ELF-1 (cell line): ENCODE measurements around the gene RMND5A.
A peak's percentile ranks its signal among the peaks of the same experiment; 100 is the strongest.

Experiments used
- DNase-seq: peaks from one replicate; pipeline ENCODE4 v3.0.0-alpha.2; 2016; ENCODE audit warnings: low read depth, low spot score

The RMND5A gene

GRCh38 chr2:86791573-86791972 lies 71.5 kb downstream of the RMND5A start:
- DNase-seq = peak; percentile 39

DNA sequence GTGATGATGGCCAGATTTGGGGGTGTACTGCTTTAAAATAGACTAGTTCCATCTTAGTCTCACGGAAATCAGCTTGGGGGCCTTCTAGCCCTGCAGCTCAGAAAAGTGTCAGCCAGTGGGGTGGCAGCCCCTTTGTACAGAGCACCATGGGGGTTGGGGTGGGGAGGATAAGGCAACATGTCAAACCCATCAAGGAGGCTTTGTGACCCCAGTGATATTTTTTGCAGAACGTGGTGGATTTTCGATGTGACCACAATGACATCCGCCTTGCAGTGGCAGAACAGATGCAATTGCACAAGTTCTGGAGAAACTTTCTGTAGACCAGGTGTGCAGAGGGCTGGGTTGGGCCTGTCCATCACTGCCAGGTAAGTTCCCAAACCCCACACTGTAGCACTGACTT lies 73.7 kb downstream of the RMND5A start:
- no peak for DNase-seq

DNA sequence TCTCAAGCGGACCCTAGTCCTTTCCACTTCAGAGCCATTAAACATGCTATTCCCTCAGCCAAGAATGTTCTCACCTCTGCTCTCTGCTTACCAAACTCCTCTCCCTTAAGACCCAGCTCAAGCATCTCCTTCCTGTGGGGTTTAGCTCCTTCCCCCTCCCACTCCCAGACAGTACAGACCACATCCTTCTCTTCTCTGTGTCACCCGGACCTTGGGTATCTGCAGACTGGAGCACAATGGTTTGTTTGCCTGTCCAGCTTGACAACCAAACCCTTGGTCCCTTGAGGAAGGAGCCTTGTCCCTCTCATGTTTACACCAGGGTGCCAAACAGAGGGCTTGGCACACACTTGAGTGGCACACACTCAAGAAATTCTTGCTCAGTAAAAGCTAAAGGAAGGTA lies 74.8 kb downstream of the RMND5A start:
- DNase-seq = no peak

- no peak for DNase-seq
Observed at GRCh38 chr2:86800856-86801567, 80.9 kb downstream of the RMND5A start.

DNA sequence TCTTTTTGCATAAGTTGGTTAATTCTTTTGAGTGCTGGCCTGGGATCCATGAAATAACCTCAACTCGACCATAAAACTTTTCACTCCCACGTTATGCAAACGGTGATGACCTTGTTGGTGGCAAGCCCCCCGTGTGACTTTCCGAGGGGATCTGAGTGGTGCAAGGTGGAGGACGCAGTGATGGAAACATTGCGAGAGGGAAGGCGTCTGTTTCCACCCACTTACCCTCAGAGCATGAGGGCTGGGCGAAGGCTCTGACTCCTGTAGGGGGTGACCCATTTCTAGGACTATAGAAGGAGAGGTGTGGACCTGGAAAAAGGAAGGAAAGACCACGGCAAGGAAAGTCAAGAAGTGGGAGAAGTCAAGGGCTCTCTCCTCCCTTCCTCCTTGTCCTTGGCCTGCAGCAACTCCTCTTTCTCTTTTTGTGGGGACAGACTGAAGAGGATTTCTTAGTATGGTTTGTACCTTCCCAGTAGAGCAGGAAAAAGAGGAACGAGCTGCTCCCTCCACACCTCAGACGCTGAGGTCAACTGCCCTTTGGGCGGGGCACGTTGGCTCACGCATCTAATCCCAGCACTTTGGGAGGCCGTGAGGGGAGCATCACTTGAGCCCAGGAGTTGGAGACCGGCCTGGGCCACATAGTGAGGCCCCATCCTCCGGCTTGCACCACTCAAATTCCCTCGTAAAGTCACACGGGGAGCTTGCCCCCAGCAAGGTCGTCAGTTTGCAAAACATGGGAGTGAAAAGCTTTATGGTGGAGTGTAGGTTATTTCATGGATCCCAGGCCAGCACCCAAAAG lies 86.2 kb downstream of the RMND5A start:
- no peak for DNase-seq

DNA sequence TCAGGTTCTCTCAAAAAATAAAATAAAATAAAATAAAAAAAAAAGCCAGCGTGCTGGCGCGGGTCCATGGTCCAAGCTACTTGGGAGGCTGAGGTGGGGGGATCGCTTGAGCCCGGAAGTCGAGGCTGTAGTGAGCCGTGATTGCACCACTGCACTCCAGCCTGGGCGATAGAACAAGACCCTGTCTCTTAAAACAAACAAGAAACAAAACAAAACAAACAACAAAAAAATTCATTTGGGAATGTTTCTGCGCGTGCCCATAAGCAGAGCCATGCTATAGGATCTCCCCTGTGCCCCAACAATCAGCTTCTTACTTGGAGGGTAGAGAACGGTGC lies 87.0 kb downstream of the RMND5A start:
- no peak for DNase-seq

- peak; percentile 82 for DNase-seq
Observed at GRCh38 chr2:86807468-86808275, 87.6 kb downstream of the RMND5A start.

- peak; percentile 99 for DNase-seq
Observed at GRCh38 chr2:86808315-86809161, 88.4 kb downstream of the RMND5A start.

DNA sequence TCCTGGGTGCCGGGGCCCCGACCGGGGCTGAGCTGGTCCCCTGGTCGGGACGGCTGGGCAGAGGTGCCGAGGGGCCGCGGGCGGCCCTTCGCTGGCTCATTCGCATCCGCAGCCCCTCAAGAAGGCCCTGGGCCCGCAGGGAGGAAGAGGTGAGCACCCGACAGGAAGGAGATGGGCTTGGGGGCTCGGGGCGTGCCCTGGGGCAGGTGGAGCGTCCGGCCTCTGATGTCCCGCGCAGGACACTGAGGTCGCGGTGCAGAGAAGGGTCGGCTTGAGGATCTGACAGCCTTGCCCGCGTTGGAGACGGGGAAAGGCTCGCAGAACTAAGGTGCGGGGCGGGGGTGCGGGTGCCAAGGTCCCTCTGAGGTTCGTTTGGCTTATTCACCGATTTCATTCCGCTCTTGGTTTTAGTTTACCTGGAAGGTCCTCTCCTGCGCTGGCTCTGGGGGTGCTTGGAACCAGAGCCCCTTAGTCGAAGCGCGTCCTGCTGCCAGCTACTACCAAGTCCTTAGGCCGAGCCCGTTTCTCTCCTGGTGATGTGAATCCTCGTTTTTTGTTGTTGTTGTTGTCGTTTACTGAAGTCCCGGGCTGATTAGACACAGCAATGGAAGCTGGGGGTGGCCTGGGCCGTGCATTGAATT lies 89.5 kb downstream of the RMND5A start:
- DNase-seq = peak; percentile 56

- DNase-seq = no peak
Observed at GRCh38 chr2:86815611-86816010, 95.5 kb downstream of the RMND5A start.

GRCh38 chr2:86818114-86818801 lies 98.2 kb downstream of the RMND5A start:
- no peak for DNase-seq

GRCh38 chr2:86818957-86819356 lies 98.9 kb downstream of the RMND5A start:
- DNase-seq = no peak

DNA sequence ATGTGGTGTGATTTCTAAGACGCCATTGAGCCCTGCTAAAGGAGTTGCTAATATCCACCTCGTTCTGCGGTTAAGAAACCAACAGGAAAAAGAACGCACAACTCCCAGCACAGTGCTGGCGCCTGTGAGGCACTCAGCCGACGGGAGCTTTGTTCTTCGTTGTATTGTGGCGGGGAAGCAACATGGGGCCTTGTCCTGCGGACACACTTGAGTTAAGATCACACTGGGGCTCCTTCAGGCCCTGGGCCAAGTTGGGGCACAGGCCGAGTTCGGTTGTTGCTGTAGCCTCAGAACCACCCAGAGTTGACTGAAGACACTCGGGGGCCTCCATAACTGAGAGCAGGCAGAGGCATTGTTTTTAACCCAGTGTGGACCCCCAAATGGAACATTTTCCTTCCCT lies 101.2 kb downstream of the RMND5A start:
- no peak for DNase-seq

DNA sequence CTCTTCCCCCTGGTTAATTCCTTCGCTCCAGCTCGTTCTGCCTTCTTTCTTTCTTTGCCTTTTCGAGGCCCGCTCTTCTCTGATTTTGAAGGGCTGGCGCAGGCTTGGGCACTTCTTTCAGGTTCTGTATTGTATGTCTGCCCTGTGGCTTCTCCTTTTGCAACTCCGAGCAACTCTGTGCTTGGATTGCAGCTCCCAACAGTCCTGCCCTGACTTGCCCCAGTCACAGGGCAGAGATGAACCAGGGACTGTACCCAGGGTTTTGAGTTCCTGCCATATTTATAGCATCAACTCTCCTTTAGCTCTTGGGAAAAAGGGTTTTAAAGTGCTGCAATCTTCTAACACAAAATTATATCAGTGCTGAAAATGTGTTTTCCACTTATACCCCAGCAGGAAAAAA lies 101.8 kb downstream of the RMND5A start:
- DNase-seq = no peak

GRCh38 chr2:86822668-86823345 lies 102.7 kb downstream of the RMND5A start:
- no peak for DNase-seq

DNA sequence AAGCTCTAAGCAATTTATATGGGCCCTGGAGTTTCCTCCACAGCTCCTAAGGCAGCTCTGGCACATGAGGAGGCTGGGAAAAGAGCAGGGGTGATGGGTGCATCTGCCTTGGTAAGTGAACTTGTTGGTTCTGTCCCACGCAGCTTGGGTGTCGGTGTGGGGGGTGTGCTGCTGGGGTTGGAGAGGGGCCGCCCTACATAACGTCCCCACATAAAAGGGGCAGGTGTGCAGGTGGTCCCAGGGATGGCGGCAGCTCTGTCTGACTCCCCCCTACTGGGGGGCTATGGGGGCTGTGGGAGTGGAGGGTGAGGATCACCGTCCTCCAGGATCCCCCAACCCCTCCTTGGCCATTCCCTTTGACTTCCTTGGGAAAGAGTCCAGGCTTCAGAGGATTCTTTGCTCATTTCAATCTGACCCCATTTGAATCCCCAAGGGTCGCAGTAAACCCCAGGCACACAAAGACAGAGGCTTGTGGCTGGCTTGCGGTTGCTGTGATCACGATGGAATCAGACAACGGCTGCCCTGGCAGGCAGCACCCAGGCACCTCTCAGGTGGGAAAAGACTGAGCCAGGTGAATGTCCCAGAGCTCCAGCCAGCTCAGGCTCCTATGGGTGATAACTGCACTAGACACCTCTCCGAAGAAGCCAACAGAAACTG lies 105.1 kb downstream of the RMND5A start:
- DNase-seq = no peak

DNA sequence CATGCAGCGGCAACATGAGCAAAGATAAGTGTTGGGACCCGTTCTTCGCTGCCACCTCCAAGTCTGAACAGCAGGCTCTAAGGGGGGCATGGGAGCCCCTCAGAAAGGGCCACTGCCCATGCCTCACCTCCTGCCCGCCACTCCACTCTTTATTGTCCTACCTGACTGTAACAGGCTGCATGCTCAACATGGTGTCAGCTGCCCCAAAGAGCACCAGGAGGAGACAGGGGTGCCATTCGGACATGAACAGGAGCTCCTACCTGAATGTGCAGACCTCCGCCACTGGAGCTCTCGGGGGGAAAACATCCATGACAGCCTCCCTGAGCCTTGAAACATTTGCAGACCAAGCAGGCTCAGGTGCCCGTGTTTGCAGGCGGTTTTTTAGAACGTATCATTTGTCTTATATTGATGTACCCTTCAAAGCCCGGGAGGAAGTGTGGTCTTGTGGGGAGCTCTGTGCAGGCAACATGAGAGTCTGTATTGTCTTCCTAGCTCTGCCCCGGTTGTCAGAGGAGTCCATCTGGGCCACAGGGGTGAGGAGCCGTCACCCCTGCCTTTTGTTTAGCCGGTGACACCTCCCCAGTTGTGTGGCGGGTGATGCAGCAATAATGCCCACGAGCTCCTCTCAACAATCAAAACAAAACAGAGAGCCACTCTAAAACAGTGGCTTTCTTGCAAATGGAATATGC lies 105.7 kb downstream of the RMND5A start:
- no peak for DNase-seq

DNA sequence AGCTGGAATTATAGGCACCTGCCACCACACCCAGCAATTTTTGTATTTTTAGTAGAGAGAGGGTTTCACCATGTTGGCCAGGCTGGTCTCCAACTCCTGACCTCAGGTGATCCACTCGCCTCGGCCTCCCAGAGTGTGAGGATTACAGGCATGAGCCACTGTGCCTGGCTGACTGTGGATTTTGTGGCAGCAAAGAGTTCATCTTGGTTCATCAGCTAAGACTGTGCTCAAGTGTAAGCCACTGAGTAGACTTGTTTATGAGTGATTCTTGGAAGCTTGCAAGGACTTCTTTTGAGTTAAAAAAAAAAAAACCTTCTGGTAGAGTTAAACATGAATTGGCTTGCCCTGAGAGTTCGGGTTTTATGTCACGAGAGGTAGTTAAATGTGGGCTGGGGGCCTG lies 106.9 kb downstream of the RMND5A start:
- DNase-seq = no peak
